ENCODE measurements around the gene APLNR.

- TF ChIP-seq CTCF (IDR thresholded peaks at IDR 0.05; ENCODE audit: borderline replicate concordance, extremely low read depth, low read length, poor library complexity, severe bottlenecking), result no peak
- no peak for TF ChIP-seq EZH2 (IDR thresholded peaks at IDR 0.05; ENCODE audit: borderline replicate concordance, low read depth, low read length, severe bottlenecking)
Observed at GRCh38 chr11:57203882-57204480, 33.1 kb downstream of the APLNR start.
